ENCODE results near the gene MYO6.
"Not testable (repeated sequence)": the region's sequence is repeated elsewhere in the genome, so short reads cannot be mapped to it uniquely, and the experiment has no call there.

Gene MYO6

DNA sequence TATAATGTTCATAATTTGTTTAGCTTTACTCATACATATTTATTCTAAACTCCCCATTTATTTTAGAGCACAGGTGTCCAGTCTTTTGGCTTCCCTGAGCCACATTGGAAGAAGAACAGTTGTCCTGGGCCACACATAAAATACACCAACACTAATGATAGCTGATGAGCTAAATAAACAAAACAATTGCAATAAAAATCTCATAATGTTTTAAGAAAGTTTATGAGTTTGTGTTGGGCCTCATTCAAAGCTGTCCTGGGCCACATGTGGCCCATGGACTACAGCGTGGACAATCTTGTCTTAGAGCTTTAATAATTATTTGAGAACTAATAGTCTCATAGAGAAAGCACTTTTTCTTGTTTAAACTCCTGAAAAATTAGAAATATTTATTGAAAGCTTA lies 131.3 kb downstream of the MYO6 start:
- no peak overlapping the region for H3K4me3 ChIP-seq (ENCODE audit: low read depth, low read length)

GRCh38 chr6:75882734-75883133 lies 133.7 kb downstream of the MYO6 start:
- H3K4me3 ChIP-seq (ENCODE audit: low read depth, low read length), result no peak overlapping the region

DNA sequence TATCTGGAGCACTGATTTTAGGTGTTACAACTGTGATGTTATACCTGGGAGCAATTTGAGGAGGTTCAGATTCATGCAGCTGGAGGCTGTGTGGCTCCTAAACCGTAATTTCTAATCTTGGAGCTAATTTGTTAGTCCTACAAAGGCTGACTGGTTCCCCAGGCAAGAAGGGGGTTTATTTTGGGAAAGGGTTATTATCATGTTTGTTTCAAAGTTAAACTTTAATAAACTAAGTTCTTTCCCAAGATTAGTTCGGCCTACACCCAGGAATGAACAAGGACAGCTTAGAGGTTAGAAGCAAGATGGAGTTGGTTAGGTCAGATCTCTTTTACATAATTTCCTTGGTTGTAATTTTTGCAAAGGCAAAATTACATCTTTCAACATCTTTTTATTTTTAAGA lies 135.8 kb downstream of the MYO6 start:
- H3K4me3 ChIP-seq (ENCODE audit: low read depth, low read length), result no peak overlapping the region

DNA sequence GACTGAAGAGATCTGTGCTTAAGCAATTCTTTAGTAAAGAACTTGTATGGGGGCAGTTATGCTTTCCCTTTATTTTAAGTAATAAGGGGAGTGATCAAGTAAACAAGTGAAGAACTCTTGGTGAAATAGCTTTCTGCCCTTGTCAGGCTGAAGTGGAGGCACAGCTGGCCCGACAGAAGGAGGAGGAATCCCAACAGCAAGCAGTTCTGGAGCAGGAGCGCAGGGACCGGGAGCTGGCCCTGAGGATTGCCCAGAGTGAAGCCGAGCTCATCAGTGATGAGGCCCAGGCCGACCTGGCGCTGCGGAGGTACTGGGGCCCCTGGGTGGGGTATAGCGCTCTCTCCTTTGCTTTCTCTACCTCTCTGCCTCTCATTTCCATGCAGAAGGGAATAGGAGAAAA lies 143.3 kb downstream of the MYO6 start:
- H3K4me3 ChIP-seq (ENCODE audit: low read depth, low read length), result no peak overlapping the region

DNA sequence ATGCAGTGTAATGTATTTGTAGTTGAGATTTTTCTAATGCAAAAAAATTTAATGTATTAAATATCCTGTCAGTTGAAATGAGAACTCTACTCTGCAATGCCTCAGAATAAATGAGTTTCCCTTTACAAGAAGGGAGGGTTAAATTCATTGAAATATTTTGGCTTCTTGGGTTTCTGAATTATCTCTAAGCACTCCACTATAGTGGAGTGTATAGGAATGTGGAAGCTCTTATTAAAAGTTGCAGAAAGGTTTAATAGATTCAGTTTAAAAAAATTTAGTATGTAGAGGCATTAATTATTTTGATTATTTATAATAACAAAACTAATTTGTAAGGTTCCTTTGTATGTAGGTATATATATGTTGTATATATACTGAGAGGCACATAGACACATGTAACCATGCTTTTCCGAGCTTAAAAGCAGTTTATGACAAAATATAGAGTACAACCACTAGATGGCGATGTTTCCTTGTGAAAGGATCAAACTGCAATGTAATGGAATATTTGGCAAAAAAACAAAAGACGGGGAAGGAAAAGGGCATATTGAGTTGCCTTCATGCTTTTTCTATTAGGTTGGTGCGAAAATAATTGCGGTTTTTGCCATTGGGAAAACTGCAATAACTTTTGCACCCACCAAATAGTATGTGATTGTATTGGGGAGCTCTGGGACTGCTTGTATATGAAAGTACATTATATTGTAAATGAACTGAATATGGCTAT lies 144.2 kb downstream of the MYO6 start:
- no peak overlapping the region for H3K4me3 ChIP-seq (ENCODE audit: low read depth, low read length)

GRCh38 chr6:75893776-75894152 lies 144.7 kb downstream of the MYO6 start:
- H3K4me3 ChIP-seq (ENCODE audit: low read depth, low read length), result no peak overlapping the region

- H3K4me3 ChIP-seq (ENCODE audit: low read depth, low read length), result no peak overlapping the region
Measured at GRCh38 chr6:75896526-75896925, 147.5 kb downstream of the MYO6 start.

DNA sequence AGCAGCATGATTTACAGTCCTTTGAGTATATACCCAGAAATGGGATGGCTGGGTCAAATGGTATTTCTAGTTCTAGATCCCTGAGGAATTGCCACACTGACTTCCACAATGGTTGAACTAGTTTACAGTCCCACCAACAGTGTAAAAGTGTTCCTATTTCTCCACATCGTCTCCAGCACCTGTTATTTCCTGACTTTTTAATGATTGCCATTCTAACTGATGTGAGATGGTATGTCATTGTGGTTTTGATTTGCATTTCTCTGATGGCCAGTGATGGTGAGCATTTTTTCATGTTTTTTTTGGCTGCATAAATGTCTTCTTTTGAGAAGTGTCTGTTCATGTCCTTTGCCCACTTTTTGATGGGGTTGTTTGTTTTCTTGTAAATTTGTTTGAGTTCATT lies 151.2 kb downstream of the MYO6 start:
- H3K4me3 ChIP-seq (ENCODE audit: low read depth, low read length), result not testable (repeated sequence)

DNA sequence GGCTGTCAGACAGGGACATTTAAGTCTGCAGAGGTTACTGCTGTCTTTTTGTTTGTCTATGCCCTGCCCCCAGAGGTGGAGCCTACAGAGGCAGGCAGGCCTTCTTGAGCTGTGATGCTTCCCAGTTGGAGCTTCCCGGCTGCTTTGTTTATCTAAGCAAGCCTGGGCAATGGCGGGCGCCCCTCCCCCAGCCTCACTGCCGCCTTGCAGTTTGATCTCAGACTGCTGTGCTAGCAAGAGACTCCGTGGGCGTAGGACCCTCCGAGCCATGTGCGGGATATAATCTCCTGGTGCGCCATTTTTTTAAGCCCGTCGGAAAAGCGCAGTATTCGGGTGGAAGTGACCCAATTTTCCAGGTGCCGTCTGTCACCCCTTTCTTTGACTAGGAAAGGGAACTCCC lies 156.1 kb downstream of the MYO6 start:
- H3K4me3 ChIP-seq (ENCODE audit: low read depth, low read length), result not testable (repeated sequence)

DNA sequence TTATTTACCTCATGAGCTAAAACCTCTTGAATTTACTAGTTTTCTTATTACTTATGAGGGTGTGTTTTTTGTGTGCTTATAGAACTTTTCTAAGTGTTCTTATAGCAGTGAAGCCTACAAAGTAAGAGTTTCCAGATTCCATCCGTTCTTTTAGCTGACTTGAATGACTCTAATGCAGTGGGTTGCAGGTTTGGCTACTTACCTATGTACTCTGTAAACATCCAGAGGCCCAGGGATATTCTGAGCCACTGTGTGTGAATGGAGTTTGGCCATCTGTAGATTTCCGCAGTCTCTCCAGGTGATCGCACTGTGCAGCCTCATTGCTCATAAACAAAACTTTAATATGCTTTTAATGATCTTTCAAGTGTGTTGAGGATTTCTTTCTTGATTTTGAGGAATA lies 157.8 kb downstream of the MYO6 start:
- no peak overlapping the region for H3K4me3 ChIP-seq (ENCODE audit: low read depth, low read length)

DNA sequence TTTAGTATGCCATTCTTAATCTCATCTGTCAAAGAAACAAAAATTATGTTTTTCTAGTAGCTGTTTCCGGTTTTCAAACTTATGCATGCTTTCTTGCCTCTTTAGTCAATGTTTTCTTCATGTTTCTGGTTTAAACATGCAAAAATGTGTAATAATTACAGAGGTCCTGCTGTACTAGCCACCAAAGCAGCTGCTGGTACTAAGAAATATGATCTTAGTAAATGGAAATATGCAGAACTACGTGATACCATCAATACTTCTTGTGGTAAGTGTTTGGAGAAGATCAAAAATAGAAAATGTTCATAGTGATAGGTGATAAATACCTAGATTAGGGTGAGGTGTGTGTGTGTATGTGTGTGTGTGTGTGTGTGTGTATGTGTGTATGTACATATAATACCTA lies 158.4 kb downstream of the MYO6 start:
- H3K4me3 ChIP-seq (ENCODE audit: low read depth, low read length), result no peak overlapping the region

GRCh38 chr6:75913040-75913439 lies 164.0 kb downstream of the MYO6 start:
- H3K4me3 ChIP-seq (ENCODE audit: low read depth, low read length), result no peak overlapping the region

DNA sequence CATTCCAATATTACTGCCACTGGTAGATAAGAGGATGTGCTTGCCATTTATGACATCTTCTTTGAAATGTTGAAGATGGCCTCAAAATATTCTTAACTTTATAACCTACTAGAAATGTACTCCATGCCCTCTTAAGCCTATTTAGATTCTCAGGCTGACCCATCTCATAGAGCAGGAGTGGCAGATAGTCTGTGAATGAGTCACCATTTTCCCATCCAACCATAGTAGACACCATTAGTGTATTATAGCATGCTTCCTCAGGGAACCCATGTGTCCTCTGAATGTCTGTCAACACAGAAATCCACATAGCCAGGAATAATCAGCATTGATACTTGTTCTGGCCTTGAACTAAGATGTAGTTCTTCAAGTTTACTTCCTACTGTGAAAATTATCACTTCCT lies 173.2 kb downstream of the MYO6 start:
- no peak overlapping the region for H3K4me3 ChIP-seq (ENCODE audit: low read depth, low read length)

DNA sequence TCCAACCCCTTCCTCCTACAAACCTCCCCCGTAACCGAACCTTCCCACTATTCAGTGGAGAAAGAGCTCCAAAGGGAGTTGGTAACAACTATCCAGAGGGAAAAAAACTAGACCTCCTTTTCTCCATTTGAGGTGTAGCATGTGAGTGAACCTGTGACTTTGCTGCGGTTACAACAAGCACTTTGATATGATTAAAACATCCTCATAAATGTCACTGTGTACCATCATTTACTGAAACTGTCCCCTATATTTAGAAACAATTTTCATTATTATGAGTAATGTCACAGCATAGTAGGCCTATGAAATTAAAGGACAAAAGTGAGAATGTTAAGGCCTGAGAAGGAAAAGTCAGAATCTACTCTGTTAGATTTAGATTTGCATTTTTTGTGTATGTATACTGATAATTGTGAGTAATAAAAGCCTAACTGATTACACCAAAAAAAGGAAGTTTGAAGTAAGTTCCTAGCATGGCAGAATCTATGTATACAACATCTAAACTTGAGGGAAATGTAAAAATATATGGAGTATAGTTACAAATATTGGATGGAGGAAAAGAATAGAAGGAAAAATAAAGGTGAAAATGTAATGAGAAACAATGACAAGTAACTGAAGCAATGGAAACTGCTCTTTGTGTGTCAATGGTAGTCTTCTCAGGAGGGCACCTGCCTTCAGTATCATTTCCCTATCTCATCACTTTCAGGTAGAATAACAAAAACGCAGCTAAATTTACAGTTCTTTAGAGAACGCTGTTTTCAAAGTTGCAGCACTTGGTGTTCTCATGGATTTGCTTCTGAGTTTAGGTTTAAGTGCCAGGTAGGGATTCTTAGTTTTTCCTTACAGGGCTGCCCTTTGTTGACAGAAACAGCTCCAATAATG lies 177.5 kb downstream of the MYO6 start:
- no peak overlapping the region for H3K4me3 ChIP-seq (ENCODE audit: low read depth, low read length)

DNA sequence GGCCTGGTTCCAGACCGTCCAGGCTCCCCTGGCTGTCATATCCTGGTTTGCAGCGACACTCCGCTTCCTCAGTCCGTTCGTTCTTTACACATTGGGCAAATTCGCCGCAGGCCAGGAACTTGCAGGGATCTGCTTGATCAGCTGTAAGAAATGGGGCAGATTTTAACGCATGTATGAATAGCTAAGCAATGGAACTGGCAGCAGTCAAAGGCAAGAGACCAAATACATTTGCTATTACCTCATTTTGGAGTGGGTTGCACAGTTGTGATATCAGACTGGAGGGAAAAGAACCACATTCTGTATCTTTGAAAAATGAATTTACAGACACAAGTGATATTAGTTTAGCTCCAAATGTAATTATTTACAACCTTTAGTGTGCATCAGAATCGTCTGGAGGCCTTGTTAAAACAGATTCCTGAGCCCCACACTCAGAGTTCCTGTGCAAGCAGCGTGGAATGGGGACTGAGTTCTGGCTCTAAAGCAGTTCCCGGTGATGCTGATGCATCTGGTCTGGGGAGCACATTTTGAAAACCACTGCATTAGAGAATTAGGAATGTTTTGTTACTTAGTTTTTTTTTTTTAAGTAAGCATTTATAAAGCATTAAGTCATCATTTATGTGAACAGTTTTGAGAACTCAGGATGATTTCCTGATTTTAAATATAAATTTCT lies 182.1 kb downstream of the MYO6 start:
- H3K4me3 ChIP-seq (ENCODE audit: low read depth, low read length), result no peak overlapping the region

DNA sequence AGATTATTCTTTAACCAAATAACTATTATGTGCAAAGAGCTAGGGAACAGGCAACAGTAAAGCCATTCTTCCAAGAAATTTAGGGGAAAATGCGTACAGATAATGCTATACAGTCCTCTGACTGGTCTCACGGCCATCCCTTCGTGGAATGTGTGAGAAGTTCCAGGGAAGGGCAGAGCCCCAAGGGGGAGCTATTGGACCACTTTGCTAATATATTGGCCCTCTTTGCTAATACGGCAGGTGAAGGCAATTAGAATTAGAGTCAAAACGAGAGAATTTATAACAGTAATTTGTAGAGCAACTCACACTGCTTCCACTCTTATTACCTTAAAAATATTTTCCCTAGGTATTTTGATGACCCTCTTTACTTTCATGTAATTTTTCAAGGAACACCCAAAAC lies 183.0 kb downstream of the MYO6 start:
- no peak overlapping the region for H3K4me3 ChIP-seq (ENCODE audit: low read depth, low read length)

DNA sequence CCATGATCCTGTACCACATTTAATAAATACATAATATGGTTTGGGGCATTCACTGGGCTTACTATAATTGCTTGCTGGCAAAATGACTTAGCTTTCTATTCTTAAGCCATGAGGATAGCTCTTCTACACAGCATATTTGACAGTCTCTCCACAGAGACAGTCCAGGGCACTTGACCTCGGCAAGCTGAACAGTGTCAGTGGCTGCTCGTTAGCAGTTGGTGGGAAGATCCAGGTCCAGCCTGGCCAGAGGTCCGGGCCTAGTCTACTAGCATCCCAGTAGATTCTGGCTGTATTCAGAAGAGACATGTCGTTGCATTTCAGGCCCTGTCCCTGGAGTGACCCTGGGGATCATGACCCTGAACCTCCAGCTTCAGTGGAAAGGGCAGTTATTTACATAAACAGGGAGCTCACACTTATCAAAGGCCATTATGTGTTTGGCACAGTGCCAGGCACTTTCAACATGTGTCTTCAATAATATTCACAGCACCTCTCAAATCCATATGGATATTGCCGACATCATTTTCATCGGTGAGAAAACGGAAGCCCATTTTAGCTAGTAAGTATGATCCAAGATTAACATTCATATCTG lies 184.4 kb downstream of the MYO6 start:
- H3K4me3 ChIP-seq (ENCODE audit: low read depth, low read length), result no peak overlapping the region

DNA sequence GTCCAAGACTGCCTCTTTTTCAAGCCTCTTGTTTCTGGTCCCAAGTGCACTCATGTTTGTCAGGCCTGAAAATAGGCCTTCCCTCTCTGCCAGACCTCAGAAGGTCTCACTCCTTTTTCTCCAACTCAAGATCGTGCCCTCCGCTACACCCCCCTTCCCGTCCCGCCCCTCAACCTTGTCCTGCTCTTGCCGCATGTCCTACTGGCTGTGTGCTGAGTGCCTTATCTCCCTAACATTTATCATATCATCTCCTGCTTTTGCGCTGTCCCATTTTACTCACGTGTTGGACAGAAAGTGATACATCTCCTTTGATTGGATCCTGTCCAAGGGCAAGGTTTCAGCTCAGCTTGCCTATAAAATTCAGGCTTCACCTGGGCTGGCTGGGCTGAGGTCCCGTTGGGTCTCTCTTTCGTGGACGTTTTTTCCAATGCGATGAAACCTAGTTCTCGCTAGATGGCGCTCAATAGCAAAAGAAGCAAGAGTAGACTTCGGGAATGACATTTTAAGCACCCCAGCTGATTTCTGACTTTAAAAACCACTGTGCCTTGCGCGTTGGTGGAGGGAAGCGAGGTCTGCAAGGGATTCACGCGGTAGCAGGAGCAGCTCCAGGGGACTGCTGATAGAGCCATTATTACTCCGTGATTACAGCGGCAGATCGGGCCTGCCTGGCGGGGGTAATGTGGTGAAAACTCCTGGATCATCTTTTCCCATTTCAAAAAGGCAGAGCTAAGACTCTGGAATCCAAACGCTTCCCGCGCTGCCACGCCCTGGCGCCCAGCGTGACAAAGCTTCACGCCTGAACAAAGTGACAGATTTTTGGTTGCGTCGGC lies 185.8 kb downstream of the MYO6 start:
- peak overlapping the region; percentile 39 for H3K4me3 ChIP-seq (ENCODE audit: low read depth, low read length)

DNA sequence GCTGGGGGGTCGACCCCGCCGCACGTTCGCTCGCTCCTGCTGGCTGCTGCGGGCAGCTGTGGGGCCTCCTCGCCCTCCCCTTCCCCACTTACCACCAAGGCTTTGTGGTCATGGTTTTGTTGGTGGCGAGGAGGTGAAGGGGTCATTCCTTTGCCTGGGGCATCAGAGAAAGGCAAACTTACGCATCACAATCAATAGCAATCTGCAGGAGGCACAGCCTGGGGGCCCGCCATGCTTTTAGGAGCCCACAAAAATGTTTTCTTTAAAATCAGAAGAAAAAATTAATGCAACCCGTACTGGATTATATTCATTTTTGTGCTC lies 186.4 kb downstream of the MYO6 start:
- H3K4me3 ChIP-seq (ENCODE audit: low read depth, low read length), result peak overlapping the region; percentile 39

DNA sequence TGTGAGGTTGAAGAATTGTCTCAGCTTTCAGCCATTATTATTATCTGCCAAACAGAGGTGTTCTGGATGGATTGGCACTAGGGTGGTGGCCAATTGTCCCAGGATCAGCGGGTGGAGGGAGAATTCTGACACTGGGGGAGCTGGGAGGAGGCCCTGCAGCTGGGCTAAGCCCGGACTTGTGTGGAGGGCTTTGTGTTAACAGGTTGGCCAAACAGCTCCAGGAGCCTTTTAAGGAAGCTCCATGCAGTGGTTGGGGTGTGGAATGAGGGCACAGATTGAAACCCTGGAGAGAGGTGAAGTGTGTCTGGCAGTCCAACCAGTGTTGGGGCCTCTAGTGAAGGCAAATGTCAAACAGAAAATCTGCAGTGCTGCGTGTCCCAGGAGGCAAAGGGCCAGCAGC lies 187.6 kb downstream of the MYO6 start:
- H3K4me3 ChIP-seq (ENCODE audit: low read depth, low read length), result no peak overlapping the region

GRCh38 chr6:75937846-75938245 lies 188.8 kb downstream of the MYO6 start:
- H3K4me3 ChIP-seq (ENCODE audit: low read depth, low read length), result no peak overlapping the region

Data from iPS-11a (cell line).